Eye (tissue), 1 donor: ENCODE measurements around the gene ZNF831.

Source experiments
- DNase-seq: peaks from one replicate; pipeline ENCODE4 v3.0.0-alpha.2; 2015

Gene ZNF831

DNA sequence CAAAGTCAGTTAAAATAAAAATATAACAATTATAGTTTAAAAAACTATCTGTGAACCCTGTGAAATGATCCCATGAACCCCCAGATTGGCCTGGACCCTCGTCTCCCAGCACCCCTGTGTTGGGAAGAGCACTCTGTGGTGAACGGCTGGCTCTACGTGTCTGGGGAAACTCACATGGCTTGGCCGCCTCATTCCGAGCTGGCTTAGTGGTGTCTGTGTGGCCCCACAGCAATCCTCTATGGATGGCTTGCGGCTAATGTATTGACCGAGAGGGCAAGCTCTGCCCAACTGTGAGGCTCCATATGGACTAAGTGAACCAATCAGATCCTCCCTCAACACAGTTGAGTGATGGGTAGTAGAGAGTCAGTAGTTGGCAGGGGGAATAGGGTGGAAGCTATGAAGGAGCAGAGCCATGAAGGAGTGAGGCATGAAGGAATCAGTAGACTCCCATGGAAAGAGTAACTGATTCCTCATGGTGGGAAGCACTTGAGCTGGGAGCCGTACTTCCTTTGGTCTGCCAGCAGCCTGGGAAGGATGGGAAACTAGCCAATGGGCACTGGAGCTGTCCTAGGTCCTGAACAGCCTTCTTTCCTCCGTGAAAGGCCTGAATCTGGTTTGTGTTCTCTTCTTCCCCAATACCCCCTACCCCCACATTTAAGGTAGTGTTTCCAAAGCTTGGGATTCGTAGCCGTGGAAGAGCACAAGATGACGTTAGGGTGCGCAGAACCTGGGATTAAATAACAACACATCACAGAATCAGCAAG is 21.6 kb upstream of the ZNF831 start:
- DNase-seq: peak; percentile 60

DNA sequence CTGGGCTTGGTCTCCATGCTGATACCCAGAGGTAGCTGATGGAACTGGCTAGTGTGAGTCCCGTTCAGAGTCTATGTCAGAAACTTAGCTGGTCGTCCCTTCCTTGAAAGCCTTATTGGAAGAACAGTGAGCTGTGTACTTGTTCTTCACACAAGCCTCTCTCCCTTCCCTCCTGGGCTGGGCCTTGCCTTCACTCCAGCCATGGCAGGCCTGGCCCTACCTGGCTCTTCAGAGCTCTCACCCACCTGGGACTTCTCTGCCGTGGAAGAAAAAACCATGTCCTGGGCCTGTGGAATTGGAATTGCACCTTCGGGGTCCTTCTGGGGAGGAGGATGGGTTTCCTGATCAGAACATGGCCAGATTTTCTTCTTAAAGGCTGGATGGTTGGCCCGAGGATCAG is 20.3 kb upstream of the ZNF831 start:
- no peak for DNase-seq

DNA sequence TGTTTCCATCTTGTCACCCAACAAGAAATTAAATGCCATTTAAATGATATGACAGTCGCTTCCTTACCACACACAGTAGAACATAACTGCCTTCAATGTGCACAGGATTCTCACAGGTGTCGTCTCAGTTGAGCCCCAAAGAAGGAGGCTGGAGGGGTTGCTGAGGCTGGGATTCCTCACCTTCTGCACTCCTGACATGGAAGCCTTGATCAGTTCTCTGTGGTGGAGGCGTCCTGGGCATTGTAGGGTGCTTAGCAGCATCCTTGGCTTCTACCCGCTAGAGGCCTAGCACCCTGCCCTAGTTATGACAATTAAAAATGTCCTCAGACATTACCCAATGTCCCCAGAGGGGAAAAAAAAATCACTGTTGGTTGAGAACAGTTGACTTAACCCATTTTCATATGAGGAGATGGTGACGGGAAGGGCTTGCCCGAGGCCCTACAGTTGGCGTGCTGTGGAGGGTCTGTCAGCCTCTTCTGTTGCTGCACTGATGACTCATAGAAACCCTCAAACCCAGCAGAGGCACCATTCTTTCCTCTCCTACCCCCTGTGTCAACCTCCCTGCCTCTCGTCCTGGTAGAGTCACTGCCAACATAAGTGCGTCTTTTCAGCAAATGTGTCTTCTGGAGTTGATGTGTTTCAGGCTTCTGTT is 19.3 kb upstream of the ZNF831 start:
- no peak for DNase-seq

- DNase-seq: no peak
Observed at GRCh38 chr20:59144831-59145196, 18.8 kb upstream of the ZNF831 start.

DNA sequence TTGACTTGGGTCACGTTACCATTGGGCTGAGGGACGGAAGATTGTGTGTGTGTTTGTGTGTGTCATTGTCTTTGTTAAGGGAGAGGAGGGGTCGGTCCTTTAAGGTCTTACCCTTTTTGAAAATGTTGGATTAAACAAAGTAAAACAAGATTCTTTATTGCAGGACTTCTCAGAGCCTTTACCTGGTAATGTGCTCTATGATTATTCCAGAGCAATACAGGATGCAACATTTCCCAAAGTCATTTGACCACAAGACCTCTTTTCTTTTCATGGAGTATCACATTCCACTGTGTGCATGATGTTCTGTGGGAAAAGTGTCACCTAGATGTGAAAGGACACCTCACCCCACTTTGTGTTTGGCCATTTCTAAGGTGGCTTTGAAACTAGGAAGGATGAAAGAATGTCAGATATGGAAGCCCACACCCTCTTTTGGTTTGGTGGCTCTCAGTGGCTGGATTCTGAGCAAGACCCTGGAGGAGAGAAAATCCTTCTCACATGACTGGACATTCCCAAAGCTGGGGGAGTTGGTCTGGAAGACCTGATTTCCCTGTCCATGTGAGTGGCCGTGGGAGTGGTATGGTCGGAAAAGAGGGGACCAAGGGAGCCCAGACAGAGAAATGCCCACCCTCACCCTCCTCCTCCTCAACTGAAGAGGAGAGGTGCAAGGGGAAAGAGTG is 18.2 kb upstream of the ZNF831 start:
- no peak for DNase-seq

DNA sequence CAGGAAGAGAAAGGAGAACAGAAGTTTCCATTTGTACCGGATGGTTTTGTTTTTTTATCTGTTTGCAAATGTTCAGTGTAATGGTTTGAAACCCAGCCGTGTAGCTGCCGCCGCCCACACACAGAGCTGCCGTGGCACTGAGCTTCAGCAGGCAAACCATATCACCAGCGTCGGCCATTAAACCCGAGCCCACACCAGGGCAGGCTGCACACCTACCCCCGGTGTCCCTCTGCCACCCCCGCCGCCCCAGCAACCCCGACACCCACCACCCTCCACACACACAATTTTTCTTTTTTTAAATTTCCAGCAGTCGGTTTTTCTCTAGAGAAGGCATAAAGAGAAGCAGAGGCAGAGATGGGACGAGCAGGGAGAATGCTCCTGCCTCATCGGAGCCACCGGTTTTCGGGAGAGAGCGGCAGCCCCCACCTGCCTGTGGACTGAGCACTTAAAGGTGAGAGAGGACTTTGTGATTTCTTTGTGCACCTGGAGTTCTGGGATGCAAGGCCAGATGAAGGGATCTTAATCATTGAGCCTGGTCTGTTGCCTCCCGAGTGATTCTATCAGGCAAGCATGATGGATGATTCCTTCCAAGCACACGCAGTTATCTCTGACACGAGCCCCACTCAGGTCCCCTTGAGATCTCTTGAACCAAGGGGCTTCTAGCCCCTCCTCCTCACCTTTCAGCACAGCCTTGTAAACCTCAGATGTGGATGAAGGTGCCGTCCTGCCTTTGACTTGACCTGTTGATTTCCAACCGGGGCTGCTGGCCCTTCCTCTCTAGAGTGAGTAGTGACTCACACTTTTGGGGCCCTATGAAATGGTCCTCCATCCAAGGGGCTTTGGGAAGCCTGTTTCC is 17.5 kb upstream of the ZNF831 start:
- DNase-seq: no peak

- DNase-seq: no peak
Observed at GRCh38 chr20:59146780-59147565, 16.6 kb upstream of the ZNF831 start.

- no peak for DNase-seq
Observed at GRCh38 chr20:59147586-59147985, 16.0 kb upstream of the ZNF831 start.

- DNase-seq: no peak
Observed at GRCh38 chr20:59148701-59149493, 14.7 kb upstream of the ZNF831 start.

DNA sequence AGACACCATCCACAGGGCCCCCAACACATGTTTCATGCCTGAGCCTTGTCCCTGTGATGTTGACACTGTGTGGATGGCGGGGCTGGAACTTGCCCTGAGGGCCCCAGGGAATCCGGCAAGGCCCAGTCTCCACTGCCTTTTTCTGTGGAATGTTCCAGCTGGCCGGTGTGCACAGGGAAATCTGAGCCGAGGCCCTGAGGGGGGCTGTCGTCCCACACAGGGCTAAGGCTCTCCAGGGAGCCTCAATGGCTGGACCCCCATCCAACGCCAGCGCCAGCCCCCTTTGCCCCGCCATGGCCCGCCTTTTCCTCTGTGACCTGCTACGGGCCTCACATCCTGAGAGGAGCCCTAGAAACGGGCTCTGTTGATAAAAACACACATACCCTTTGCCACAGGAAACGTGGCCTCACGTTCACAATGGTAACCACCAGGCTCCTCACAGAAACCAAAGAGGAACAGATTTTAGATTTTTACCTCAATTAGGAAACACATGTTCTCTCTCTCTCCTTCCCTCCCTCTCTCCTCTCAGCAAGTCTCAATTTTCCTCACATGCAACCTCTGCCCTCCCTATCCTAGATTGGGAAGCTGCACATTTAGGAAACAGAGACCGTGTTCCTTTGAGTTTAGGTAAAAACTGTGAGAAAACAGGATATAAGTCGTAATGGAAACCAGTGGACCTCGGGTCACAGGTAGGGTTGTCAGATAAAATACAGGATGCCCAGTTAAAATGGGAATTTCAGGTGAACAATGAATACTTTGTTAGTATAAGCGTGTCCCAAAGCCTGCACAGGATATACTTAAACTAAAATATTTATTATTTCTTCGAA is 13.7 kb upstream of the ZNF831 start:
- DNase-seq: no peak

- no peak for DNase-seq
Observed at GRCh38 chr20:59150821-59151251, 12.8 kb upstream of the ZNF831 start.

DNA sequence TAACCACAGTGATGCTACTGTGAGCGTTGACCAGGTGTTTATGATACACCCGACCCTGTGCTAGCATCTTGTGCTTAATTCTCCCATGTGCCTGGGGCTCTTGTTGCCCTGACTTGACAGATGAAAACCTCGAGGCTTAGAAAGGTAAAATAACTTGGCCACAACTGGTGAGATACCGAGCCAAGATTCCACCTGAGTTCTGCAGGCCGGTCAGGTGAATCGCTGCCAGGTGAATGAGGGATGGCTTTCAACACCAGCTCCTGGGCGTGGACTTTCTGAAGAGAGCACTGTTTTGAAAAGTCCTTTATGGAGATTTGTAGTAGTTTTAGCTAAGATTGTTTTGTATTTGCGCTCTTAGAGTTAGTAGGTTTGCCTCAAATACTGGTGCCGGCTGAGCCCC is 12.2 kb upstream of the ZNF831 start:
- DNase-seq: no peak

DNA sequence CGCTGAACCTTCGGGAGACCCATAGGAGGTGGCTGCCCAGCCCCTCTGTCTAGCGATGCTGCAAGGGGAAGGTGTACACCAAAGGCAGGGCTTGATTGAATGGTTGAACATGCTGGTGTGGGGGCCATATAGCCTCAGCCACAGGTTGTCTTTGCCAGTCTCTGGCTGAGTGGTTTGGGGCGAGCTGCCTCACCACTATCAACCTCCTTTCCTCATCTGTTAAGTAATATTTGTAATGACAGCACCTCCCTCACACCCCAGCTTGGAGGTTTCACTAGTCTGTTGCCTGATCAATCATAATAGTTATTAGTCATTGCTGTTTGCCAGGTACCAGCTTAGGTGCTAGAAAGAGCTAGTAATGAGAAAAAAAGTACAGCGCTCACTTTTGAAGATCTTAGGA is 11.8 kb upstream of the ZNF831 start:
- no peak for DNase-seq

DNA sequence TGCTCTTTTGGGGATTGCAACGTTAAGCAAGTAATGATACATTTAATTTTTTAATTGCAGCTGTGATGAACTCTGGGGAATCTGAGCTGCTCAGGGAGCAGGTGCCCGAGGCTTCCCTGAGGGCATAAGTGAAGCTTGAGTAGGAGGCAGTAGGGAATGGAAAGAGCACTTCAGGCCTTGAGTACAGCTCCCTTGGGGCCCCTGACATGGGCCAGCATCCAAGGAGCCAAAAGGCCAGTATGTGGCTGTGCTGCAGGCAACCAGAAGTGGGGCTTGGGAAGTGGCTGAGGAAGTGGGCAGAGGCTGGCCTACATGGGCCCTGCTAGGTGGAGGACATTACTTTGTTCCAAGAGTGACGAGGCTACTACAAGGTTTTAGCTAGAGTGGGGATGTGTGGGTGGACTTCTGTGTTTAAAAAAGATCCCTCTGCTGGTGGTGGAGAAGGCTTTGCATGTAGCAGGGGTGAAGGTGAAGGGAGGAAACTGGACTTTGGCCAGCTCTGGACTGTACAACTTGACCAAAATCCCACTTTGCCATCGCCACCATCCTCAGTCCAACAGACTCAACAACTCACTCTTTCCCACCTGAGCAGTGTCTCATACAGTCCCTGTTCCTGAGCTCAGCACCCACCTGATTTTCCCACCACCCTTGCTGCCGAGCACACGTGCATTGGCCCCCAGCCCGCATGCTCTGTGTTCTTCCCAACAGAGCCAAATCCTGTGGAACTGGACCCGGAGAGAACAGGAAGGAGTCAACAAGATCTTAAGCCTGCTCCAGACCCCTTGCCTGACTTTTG is 10.9 kb upstream of the ZNF831 start:
- DNase-seq: no peak

GRCh38 chr20:59153355-59153681 is 10.3 kb upstream of the ZNF831 start:
- DNase-seq: no peak

DNA sequence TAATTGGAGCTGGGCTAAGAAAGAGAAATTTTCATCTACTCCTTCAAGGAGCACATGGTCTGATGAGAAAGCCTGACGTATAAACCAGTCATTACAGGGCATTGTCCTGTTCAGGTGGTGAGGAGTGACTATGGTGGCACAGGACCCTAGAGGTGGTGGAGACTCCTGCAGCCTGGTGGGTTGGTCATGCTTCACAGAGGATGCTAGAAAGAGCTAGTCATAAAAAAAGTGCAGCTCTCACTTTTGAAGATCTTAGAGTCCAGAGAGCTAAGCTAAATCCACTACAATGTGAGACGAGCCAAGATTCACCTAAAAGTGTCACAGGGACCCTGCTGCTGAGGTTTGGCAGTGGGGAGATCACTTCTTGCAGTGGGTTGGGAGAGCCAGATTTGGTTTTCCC is 9.8 kb upstream of the ZNF831 start:
- no peak for DNase-seq

DNA sequence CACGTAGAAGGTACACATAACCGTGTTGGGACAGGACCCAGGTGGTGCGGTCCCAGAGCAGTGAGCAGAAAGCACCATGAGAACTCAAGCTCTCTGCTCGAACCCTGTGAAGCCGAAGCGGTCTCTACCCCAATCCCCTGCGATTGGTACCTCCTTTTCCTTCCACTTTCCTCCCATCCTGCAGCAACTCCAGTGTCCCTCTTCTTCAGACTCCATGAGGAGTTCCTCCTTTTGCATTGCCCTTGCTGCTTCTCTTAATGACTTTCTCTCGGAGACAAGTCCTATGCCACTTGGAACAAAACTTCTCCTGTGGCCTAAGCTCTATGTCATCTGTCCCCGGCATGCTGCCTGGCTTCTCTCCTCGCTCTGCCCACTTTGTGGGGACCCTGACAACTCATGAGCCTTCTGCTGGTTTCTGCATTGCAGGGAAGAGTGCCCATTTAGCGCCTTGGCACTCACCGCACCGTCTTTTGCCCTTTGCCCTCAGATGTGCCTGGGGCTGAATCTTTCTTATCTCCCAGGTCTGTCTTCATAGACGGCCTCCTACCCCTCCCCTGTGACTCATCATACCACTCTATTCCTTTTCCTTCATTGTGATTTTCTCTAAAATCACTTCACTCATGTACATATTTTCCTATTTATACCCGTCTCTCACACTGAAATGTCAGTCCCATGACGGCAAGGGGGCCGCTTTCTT is 9.2 kb upstream of the ZNF831 start:
- no peak for DNase-seq

GRCh38 chr20:59157064-59157463 is 6.6 kb upstream of the ZNF831 start:
- no peak for DNase-seq

GRCh38 chr20:59157531-59157930 is 6.1 kb upstream of the ZNF831 start:
- no peak for DNase-seq
